ENCODE data around the gene TMEM248.

GRCh38 chr7:66886152-66886551 is 34.9 kb upstream of the TMEM248 start:
- TF ChIP-seq CTCF (IDR thresholded peaks at IDR 0.05) (no peak), POLR2AphosphoS5 (IDR thresholded peaks at IDR 0.05) (no peak), POLR2A (IDR thresholded peaks at IDR 0.05) (no peak)
